Stimulated activated CD4-positive, alpha-beta T cell treated with anti-CD3 and anti-CD28 coated beads, TNF-alpha, amount 100 ng/mL, for 48 hours (primary cell): ENCODE results near the gene RAB25.

Experiments used
- DNase-seq, 3 donors: peaks; one replicate each; pipeline ENCODE4 v3.0.0-alpha.2; 2020; ENCODE audit warnings: low read depth in 3 of 3

RAB25 gene

DNA sequence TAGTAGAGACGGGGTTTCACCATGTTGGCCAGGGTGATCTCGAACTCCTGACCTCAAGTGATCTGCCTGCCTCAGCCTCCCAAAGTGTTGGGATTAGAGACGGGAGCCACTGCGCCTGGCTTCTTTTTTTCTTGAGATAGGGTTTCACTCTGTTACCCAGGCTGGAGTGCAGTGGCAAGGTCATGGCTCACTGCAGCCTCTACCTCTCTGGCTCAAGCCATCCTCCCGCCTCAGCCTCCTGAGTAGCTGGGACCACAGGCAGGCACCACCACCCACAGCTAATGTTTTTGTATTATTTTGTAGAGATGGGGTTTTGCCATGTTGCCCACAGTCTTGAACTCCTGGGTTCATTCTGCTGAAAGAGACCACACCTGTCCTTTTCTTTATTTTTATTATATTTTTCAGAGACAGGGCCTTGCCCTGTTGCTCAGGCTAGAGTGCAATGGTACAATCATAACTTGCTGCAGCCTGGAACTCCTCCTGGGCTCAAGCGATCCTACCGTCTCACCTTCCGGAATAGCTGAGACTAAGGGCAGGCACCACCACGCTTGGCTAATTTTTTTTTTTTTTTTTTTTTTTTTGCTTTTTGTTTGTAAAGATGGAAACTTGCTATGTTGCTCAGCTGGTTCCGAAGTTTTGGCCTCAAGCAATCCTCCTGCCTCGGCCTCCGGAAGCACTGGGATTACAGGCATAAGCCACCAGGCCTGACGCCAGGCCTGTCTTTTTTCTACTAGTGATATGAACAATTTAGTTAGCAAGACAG is 56.6 kb downstream of the RAB25 start:
- no peak for DNase-seq

DNA sequence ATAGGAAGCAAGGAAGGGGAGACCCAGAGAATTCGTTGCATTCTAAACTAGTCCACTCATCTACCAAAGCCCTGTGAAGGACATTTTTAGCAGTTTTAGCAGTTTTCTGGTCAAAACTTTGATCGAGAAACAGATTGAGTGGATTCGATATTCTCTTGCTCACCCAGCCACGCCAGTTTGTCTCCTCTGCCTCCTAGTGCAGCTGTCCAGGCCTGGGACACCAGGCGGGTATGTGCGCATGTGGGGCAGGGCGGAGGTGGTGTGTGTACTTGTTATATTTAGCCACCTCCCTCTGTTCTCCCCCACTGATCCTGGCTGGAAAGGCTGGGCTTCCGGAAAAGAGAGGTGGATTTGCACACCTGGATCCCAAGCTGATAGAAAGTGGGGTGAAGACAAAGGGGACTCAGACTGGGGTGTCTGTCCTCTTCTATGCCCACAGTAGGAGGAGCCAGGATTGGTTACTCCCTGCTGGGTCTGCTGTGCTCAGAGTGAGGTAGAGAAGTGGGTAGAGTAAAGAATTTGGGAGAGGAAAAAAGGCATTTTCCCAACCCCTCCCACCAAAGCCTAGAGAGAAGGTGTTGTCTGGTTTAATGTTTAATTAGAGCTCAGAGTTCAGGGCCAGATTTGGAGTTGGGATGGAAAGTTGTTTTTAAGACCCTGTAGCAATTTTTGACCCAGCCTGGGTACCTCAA is 57.4 kb downstream of the RAB25 start:
- no peak for DNase-seq

DNA sequence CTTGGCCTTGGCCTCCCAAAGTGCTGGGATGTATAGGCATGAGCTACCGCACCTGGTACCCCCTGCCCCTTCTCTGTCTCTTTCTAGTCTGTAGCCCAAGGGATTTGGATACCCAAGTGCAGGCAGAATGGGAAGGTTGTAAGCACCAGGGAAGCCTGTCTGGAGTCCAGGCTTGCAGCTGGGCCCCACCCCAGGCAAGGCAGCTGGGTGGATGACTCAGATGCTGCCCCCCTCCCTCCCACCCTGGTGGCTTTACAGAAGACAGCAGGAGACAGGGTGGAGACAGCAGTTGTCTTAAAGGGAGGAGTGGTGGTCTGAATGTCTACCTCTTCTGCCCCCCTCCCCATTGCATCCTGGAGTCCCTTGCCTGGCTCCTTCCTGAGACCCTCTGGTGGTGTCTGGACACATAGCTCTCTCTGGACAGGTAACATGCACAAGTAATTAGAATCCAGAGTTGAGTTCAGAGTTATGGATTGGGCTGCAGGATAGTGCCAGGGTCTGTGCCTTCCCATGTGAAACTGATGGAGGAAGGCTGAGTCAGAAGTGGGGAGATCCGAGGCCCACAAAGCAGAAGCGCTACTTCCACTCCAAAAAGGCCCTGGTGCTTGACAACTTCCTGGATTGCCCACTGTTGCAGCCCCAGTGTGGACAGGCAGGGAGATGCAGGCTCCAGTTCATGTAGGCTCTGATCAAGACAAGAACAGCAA is 58.7 kb downstream of the RAB25 start:
- DNase-seq = no peak
